Spleen (tissue), 7 donors: ENCODE measurements around the gene FAAP100.

Experiments used
- POLR2A ChIP-seq, 3 donors: fragments of 450-650 bp; IDR thresholded peaks; one replicate each; pipeline ENCODE4 v1.5.1; 2017; ENCODE audit warnings: antibody characterized with exemption in 3 of 3, mild to moderate bottlenecking in 1 of 3
- POLR2AphosphoS5 ChIP-seq, 3 donors: sonication (generic); formaldehyde crosslinking; IDR thresholded peaks; one replicate each; pipeline ENCODE4 v1.5.1; 2017; ENCODE audit warnings: antibody characterized with exemption in 3 of 3
- TF ChIP-seq, protein P1 (sequence below), 11 experiments: fragments of 200-600 bp in 7 of 11; fragments of 450-650 bp in 4 of 11; sonication (generic) in 4 of 11; IDR thresholded peaks in 8 of 11; conservative IDR thresholded peaks in 3 of 11; 1 replicate in 7 of 11; 2 replicates in 4 of 11; pipeline versions ENCODE4 v1.4.0 to v1.8.0; 2016 to 2021; ENCODE audit warnings: antibody characterized with exemption in 11 of 11, inconsistent platforms in 4 of 11, mild to moderate bottlenecking in 1 of 11
- donor health status: DM: no; HTN: no; CAD: no; lungs with moderate emphysema.
- donor health status: DM: no; HTN: no; CAD: no.
- donor health status: DM: no; HTN: no; CAD: no.

GRCh38 chr17:81493198-81494038 is 58.7 kb downstream of the FAAP100 start:
- TF ChIP-seq, protein P1, sequence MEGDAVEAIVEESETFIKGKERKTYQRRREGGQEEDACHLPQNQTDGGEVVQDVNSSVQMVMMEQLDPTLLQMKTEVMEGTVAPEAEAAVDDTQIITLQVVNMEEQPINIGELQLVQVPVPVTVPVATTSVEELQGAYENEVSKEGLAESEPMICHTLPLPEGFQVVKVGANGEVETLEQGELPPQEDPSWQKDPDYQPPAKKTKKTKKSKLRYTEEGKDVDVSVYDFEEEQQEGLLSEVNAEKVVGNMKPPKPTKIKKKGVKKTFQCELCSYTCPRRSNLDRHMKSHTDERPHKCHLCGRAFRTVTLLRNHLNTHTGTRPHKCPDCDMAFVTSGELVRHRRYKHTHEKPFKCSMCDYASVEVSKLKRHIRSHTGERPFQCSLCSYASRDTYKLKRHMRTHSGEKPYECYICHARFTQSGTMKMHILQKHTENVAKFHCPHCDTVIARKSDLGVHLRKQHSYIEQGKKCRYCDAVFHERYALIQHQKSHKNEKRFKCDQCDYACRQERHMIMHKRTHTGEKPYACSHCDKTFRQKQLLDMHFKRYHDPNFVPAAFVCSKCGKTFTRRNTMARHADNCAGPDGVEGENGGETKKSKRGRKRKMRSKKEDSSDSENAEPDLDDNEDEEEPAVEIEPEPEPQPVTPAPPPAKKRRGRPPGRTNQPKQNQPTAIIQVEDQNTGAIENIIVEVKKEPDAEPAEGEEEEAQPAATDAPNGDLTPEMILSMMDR (IDR thresholded peaks at IDR 0.05 in 8 of 11, conservative IDR thresholded peaks at IDR 0.05 in 3 of 11): no peak
- TF ChIP-seq POLR2A (IDR thresholded peaks at IDR 0.05) (no peak), POLR2AphosphoS5 (IDR thresholded peaks at IDR 0.05) (no peak)
